HG03135 (cell line): ENCODE measurements around the gene B3GALT5.

Experiments
- ATAC-seq: cut with Tn5 transposase; IDR thresholded peaks from one replicate; pipeline ENCODE4 v1.9.1; 2021; ENCODE audit warnings: mild to moderate bottlenecking, moderate library complexity; ENCODE audit not compliant: unreplicated experiment

Gene B3GALT5

GRCh38 chr21:39690454-39690853 lies 77.7 kb downstream of the B3GALT5 start:
- ATAC-seq = no peak

GRCh38 chr21:39694750-39695149 lies 82.0 kb downstream of the B3GALT5 start:
- no peak for ATAC-seq

GRCh38 chr21:39696196-39696595 lies 83.5 kb downstream of the B3GALT5 start:
- ATAC-seq = no peak

- ATAC-seq = no peak
These were observed 83.9 kb downstream of the B3GALT5 start for GRCh38 chr21:39696618-39697017.

DNA sequence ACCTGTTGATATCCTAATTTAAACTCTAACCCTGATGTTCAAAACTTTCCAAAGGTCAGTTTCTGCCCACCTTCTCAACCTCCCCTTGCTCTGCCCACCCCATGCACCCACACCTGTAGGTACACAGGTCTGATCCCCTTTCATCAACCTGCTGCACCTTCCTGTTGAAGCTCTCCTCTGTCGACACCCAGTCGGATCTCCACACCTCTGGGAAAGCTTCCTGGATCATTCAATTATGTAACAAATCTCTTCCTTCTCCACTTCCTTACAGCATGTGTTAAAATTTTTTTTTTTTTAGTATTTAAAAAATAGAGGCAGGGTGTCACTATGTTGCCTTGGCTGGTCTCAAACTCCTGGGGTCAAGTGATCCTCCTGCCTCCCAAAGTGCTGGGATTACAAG lies 87.6 kb downstream of the B3GALT5 start:
- no peak for ATAC-seq

DNA sequence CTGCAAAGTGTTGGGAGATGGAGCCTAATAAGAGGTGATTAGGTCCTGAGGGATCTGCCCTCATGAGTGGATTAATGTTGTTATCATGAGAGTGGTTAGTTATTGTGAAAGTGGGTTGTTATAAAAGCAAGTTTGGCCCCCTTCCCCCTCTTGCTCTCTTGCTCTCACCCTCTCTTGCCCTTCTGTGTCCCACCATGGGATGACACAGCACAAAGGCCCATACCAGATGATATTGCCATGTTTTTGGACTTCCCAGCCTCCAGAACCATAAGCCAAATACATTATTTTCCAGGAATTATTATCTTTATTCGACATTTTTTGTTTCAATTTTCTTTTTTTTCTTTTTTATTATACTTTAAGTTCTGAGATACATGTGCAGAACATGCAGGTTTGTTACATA lies 90.8 kb downstream of the B3GALT5 start:
- ATAC-seq = no peak

DNA sequence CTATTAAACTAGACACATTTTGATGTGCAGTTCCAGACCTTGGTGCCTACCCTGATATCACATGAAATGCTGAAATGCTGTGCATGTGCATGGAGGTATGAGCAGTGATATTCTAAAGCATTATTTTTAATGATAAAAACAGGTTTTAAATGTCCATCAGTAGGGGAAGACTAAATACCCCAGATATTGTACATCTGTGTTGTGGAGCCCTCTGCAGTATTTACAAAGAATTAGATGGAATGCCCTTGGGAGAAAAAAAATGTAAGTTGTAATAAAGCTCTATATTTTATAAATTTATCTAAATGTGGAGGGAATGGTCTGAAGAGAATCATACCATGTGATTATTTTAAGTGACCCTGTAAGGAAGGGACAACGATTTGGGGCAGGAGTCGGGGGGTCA lies 93.1 kb downstream of the B3GALT5 start:
- ATAC-seq = no peak

GRCh38 chr21:39707316-39707715 lies 94.6 kb downstream of the B3GALT5 start:
- no peak for ATAC-seq

DNA sequence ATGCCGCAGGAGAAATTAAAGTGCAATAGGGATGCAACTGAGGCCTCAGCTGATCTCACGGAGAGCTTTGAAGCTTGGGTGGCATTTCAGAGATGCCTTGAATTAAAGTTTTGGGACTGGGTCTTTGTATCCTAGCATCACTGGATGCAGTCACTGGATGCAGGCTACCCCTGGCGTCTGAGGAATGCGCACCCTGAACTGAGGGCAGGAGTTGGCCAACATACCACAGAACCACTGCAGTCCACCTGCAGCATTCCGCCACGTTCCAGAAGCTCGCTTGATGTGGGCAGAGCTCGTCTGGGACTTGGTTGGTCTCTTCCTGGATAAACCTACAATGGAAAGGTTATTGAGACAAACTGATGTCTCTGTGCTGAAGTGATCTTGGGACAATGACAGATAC lies 98.1 kb downstream of the B3GALT5 start:
- no peak for ATAC-seq

DNA sequence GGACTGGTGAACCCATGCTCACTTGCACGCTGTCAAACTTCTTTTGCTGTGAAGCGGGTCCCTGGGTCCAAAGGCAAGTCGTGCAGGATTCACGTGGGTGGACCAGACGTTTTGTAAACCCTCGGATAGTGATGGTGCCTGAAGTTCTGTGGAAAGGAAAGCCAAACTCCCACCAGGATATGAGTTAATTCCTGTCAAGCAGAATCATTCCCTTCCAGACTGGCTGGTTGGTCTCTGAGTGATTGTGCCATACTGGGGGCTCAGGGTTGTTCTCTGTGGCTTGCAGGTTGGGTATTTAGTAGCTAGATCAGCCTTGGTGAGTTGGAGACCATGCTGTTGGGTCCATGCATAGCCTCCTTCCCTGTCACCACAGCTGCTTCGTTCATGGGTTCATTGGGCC lies 99.5 kb downstream of the B3GALT5 start:
- ATAC-seq = no peak

GRCh38 chr21:39712976-39713375 lies 100.2 kb downstream of the B3GALT5 start:
- no peak for ATAC-seq

DNA sequence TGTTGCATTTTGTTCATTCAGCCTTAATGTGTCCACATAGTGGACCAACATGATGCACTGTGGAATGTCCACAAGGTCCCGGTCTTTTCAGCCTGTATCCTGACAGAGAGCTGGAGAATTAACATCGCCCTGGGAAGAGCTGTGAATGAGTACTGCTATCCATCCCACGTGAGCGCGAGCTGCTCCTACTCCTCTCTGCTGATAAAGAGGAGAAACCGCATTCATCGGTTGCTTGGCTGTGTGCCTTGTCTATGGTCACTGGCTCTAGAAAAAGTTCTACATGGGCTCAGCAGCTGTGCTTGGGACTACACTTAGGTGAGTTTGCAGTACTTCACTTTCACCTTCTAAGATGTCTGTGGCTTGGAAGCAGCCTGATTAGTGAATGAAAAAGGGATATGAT lies 101.2 kb downstream of the B3GALT5 start:
- ATAC-seq = no peak

- no peak for ATAC-seq
These were observed 101.6 kb downstream of the B3GALT5 start for GRCh38 chr21:39714331-39714730.

DNA sequence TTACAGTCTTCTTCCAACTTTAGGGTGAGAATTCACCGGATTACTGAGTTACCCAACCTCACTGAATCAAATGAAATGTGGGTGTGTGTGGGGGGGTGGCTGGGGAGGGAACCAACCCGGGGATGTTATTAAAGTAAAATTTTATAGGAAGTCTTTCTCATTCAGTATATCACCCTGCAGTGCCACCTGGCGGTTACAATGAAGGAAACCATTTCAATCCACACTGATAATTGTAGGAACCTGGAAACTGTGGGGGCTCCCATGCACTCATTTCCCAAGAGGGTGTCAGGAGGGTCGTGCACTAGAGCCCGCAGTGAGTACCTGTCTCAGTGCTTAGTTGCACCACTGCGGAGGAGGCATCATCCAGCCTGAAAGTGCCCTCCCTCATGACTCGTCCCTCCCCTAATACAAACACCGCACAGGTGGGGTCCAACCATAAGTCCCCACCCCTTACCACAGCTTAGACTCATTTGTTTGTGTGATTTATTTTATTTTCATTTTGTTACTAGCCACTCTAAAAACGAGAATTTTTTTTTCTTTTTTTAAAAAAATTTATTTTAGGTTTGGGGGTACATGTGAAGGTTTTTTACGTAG lies 103.2 kb downstream of the B3GALT5 start:
- no peak for ATAC-seq

GRCh38 chr21:39720126-39720778 lies 107.5 kb downstream of the B3GALT5 start:
- ATAC-seq = no peak

- no peak for ATAC-seq
These were observed 109.1 kb downstream of the B3GALT5 start for GRCh38 chr21:39721885-39722284.
